Mucosa of gallbladder (tissue), 1 donor: Measurements from ENCODE around the gene ANK3. TPM values are rescaled to one million over a fixed set of nuclear protein-coding genes. Genes with fewer than 3 reads are reported as not detected.

ENCODE experiments used
- DNase-seq: peaks from one replicate; pipeline ENCODE4 v3.0.0-alpha.2; 2020; ENCODE audit warnings: low spot score
- total RNA-seq: library from RNA; stranded (reverse); gene quantifications from one replicate; pipeline ENCODE4 v1.2.1, GENCODE V29; 2021
- donor health status: DM: no; HTN: no; CAD: no.

The ANK3 gene
- total RNA-seq, 1 donor from 2014 or later: 169 TPM

DNA sequence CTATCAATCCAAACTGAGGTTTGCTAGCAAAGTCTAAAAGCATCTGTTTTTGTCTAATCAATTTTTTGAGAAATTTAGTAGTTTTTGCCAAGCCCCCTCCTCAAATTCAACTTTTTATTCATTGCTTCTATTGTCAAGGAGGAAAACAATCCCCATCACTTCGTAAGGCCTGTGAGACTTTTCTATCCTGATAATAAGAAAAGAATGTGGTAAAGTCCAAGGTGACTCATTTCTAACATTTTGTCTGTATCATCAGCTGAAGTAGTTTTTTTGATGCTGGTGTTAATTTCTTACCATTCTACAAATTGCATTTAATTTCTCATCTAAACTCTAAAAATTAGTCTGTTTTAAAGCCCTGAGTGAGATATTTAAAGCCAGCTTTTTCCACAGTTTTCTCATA is 11.7 kb downstream of the ANK3 start:
- DNase-seq: no peak

DNA sequence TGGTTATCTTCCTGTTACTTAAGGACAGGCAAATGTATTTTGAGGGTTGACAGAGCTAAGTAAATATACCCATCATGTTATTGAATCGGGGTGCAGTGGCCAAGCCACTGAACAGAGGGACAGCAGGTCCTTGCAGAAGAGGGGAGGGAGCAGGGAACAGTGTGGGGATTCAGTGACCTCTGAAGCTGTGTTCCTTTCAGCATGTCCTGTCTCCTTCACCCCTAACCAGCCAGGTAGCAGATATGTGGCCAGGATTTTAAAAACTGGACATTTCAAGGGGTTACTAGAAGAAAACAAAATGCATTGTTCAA is 12.7 kb downstream of the ANK3 start:
- DNase-seq: no peak

DNA sequence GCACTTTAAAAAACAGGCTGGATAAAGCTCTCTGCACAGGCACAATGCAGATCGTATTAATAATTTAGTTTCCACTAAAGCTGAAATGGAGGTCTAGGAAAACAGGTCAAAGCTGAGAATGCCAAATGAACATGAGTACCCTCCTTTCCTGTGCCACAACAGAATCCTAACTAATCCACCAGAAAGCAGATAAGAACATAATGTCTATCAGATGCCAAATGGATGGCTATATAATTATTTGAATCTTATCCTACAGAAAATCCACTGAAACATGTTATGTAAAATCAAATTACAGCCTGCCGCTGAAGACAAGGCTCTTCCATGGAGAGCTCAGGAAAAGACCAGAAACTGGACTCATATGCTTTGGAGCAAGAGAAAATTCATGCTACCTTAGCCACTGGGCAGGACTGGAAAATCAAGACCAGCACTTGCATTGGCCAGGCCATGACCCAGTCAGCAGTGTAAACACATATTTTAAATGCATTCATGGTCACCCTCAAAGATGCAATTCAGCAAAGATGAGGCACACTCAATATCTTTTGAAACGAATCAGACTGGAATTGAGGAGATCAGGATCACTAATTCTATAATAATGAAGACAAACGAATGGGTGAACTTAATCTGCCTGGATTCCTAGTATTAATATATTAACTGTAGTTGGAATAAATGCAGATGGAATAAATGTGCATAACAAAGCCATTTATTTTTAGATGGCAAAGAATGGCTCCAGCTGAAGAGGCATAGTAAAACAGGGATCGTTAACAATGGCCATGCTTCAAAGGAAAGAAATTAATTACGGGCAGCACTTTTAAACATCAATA is 13.2 kb downstream of the ANK3 start:
- DNase-seq: no peak

DNA sequence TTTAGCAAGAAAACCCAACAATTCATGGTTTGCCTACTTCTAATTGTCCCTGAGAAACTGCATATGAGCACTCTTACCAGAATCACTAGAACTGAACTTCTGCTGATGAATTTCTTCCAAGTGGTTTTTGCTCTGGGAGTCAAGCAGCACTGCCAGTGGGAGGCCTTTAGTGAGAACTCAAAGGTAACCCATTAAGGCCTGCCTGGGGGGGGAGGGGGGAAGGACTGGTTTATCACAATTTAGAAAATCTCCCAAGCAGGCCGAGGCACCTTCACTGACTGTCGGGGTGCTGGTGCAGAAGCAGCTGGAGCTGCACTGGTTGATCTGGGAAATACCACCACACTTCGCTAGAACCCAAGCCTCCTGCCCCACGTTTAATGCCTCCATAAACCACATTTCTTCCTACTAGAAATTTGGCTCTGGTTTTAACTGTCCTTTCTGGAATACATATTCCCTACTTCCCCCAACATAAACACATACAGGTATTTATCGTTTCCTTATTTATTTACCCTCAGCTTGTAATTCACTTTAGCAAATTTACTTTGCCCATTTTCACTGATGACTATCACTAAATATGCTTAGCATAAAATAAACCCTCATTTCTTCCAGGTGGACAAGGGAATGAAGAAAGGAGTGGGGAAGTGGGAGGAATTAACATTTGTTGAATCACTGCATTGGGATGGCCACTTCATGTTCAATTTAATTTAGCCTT is 14.2 kb downstream of the ANK3 start:
- DNase-seq: no peak

DNA sequence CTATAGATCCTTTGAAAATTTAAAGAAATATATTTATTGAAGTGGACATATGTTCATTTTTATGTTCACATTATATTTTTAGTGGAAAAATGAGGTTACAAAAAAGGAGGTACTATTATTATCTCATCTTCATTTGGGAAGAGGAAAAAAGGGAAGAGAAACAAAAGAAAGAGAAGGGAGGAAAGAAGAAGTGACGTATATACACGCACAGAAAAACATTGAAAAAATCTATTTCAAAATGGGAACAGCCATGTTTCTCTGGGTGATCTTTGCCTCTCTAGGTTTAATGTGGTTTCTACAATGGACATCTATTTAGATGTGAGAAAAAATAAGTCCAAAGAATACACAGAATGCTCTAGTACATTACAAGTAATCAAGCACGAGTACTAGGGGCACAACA is 14.8 kb downstream of the ANK3 start:
- no peak for DNase-seq

DNA sequence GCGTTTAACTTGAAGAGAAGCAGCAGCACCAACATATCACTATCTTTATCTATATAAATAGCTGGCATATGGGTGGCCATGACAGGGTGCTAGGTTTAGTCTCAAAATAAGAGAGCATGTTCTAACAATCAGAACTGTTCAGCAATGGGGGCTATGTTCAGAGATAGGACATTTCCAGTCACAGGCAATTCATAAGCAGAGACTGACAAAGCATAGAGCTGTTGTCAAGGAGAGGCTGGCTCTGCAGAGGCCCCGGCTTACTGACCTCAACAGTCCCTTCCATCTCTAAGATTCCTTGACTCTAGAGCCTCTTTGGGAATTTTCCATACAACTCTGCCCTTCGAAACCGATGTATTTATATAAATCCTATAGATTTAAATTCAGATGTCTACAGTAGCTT is 17.2 kb downstream of the ANK3 start:
- DNase-seq: no peak

DNA sequence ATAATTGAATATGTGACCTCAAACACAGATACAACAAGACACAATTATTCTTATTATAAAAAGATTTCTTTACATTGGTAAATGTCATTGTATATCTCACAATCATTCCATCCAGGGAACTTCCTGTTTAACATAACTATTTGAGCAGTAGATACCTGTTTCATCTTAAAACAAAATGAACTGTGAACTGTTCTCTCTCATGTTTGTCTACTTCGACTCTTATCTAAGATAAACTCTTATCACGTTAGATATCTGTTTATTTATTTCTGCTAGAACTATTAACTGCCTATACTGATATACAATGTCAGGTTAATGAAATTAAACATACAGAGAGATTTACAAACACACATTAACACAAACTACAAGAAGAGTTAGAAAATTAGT is 20.1 kb downstream of the ANK3 start:
- DNase-seq: no peak

DNA sequence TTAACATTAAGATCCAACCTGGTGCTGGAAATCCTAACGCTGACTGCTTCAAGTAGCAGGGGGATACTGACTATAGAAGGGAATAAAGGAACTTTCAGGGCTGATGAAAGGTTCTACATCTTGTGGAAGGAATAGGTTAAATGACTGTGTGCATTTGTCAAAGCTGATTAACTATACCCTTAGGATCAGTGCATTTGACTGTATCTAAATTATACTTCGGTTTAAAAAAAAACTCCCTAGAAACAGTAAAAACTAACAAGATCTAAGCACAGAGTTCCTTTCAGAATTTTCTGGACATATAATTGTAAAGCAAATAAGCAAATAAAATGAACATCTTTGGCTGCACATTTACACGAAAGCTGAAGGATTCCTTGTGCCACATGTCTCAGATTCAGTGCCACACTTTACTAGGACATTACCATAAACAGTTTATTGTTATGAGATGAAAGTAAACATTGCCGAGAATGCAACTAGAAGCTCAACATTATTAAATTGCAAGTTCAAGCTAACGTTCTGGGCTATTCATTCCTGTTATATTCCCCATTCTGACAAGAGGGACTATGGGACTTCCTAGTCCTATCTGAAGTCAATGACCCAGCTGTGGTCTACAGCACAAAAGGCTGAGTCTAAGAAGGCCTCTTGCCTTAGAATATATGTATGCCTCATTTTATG is 20.7 kb downstream of the ANK3 start:
- DNase-seq: no peak

DNA sequence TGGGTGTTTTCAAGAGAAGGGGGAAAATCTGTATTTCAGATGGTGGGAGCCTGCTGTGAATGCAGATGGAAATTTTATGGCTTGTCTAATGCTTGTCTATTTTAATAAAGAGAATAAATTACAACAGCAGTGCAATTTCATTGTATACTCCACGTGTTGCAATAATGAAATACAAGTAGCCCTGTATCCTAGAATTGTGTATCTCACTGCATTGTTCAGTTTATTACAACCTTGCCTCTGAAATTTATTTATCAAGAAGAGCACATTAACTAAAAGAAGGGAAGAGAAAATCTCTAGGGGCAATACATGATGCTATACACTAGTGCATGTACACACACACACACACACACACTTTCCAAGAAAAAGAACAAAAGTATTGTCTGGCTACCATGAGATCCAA is 21.8 kb downstream of the ANK3 start:
- DNase-seq: no peak

DNA sequence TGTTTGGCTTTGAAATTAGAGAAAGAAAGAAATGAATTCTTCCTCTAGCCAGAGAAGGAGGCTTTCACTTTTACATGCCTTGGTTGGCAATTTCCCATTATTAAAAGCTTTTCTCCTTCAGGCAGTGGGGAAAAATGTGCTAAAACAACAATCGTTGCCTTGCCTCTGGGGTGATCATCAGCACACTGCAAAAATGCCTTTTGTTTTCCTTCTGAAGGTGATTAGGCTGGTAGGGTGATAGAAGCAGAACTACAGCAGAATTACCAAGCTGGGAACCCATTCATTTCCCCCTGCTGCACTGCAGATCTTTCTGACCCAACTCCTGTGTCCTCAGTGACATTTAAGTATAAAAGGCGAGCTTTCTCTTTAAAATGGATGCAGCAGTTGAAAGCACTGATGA is 22.2 kb downstream of the ANK3 start:
- DNase-seq: no peak

DNA sequence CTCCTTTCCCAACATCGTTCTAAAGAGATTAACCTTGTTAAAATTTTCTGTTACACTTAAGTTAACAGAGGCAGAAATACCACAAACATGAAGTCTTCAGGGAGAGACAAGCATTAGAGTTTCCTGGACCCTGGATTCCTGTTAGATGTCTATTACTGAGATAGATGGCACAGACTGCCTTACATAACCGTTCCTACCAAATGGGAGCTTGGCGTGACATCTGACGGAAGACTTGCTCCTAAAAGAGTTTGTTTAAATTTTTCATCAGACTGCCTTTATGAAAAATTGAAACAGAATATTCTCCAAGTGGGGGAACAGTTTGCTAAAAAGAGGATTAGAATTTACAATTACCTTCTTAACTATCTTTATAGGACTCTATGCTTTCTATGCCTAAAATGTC is 22.7 kb downstream of the ANK3 start:
- DNase-seq: no peak

DNA sequence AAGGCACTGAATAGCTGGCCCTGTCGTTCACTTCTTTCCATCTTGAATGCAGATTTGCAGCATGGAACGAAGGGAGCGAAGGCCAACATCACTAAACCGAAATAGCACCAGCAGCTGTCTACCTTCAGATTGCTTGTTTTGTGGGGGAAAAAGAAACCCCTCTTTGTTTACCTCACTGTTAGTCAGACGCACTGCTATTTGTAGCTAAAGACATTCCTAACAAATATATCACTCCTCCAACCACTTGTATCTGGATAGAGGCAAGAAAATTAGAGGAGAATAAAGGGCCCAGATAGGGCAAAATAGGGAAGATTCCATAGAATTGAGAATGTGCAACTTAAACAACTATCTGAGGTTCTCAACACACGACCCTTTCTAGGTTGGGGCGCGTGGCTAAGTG is 26.5 kb downstream of the ANK3 start:
- no peak for DNase-seq

DNA sequence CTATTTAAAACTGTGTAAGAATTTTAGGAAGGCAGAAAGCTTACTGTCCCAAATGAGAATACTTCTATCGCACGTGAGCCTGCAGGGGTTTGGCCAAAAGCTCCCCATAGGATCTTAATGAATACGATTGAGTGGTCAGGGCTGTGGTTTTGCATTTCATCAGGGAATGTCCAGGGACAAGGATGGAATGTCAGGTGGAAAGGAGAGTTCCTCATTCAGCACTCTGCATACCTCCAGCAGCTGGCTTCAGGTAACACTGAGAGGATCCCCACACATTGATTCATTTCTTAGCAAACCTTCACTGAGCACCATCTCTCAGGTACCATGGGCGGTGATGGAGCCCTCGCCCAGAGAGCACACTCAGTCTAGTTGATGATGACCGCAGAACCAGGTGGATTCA is 27.2 kb downstream of the ANK3 start:
- no peak for DNase-seq

DNA sequence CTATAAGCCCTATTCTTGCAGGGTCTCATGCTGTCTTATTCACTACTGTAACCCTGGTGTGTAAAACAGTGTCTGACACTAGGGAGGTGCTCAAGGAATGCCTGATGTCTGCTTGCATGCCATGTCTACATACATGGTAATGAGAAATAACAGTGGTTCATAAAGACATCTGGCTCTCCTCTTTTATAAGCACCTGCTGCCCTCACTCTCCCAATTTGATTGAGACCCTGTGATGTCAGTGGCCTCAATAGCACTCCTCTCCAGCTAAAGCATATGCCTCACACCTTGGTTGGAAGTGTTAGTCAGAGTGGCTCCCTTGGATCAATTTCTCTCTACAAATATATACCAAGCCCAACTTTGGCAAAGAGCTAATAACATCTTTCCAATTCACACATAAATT is 30.6 kb downstream of the ANK3 start:
- DNase-seq: no peak

DNA sequence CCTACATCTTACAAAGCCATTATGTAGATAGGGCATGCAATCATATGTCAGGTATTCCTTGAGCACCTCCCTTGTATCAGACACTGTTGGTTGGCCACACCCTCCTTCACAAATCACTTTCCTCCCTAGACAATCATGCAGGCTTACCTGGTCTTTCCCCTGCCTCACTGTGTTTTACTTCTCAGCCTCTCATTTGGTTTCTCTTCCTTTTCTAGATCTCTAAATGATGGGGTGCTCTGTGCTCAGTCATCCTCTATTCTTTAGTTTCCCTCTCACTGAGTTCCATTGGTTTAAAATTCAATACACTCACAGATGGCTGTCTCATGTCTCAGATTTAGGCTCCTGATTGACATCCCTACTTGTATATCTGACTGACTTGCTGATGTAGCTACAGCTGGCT is 31.4 kb downstream of the ANK3 start:
- DNase-seq: no peak

DNA sequence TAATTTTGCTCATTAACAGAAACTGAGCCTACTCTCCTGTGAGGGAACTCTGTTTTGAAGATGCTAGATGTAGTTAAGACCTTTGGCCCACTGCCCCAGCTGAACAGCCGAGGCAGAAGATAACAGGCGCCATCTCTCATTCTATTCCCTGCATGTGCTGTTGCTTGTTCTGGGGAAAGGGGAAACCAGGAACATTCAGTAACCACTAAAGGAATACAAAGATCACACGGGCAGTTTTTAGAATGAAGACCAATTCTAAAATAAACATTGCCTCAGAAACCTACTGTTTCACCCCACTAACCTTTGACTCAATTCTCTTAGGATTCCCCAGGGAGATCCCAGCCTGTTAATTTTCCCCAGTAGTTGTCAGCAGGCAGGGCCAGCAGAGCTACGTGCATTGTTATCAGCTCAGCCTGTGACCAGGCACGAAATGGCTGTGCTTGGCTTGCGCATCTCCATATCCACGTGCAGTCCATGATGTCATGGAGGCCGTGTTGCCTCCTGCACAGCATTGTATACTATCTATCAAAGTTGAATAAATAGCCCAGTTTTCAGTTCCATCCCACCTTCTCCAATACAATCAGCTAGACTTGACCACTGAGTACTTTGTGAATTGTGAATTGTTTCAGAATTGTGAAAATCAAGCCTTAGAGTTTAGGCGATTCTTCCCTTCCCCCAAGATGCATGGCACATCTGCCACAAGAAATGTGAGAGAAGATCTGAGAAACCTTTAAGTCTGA is 36.0 kb downstream of the ANK3 start:
- peak; percentile 13 for DNase-seq

DNA sequence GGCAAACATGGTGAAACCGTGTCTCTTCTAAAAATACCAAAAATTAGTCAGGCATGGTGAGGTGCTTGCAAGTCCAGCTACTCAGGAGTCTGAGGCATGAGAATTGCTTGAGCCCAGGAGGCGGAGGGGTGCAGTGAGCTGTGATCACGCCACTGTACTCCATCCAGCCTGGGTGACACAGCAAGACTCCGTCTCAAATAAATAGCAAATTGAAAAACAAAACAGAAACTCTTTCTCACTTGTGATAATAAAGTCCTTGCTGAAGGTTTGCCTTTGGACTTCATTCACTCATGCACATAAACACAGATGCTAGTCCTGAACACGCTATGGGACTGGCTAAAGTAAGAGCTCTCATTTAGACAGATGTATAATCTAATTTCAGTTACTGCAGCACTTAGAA is 37.6 kb downstream of the ANK3 start:
- no peak for DNase-seq

DNA sequence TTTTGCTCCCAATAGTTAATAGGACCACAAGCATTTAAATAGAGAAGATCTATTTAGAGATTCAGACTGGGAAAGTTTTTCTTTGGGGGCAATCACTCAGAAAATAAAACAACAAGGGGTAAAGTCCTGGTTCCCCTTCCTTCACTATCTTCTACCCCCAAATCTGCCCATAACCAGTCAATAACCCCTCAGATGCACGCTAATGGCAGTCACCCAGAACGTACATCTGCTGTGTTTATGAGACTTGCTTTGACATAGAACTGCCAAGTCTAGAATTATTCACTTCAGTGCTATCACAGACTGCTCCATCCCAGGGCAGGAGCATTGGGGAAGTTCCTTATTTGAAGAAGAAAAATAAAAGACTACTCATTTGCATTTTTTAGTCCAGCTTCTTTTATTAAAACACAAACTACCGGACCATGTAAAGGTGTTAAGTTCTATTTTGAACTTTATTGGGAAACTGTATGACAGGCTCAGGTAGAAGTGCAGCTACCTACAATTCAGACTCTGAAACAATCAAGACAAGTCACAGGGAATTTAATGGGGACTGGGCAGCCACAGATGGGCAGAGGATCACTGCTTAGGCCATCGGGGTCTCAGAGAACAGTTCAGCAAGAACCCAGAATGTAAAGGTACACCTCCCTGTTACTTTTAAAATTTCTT is 38.4 kb downstream of the ANK3 start:
- DNase-seq: no peak

DNA sequence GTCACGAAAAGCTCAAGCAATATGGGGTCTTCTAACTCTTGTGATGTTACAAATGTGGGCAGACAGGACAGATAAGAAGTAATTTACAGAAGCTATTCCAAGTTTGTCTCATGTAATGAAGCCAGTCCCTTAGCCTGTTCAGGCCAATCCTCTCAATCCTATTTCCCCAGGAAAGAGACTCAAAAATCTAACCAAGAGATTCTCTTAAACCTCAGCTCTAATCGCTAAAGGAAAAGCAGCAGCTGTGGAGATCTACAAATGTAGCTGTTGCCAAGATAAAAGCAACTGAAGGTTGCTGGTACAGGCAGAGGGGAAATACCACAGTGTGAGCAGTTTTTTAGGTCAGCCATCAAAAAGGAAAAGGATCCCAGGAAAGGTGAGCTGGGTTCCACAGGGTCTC is 39.3 kb downstream of the ANK3 start:
- DNase-seq: no peak

DNA sequence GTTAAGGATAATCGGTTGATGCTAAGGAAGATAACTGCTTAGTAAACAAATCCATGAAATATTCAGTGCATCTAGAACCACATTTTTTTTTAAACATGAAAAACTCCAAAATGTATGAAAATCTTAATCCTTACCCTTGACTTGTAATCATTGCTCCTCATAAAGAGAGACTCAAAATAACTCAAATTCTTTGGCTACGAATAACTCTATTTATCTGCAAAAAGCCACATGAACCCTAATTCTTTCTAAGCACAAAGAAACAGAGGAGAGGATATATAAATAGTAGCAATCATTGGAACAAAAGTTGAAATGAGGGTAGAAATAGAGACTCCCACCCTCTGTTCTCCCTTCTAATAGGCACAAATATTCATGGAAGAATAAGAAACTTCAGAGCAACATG is 40.2 kb downstream of the ANK3 start:
- DNase-seq: no peak

DNA sequence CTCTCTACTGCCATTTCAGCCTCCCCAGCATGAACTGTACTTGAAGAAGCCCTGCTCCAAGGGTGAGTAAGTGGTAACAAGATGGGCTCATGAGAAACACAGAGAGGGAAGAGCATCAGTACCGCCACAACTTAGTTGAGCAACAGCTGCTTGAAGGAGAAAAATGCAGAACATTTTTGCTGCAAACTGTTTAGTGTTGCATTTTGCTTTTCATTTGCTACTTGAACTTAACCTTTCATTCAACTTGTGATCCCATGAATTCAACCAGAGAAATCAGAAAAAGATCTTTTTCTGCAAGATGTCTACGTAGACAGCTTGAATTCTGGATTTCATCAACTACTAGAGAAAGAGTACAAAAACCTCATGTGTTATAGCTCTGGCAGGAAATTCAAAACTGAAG is 40.7 kb downstream of the ANK3 start:
- no peak for DNase-seq

DNA sequence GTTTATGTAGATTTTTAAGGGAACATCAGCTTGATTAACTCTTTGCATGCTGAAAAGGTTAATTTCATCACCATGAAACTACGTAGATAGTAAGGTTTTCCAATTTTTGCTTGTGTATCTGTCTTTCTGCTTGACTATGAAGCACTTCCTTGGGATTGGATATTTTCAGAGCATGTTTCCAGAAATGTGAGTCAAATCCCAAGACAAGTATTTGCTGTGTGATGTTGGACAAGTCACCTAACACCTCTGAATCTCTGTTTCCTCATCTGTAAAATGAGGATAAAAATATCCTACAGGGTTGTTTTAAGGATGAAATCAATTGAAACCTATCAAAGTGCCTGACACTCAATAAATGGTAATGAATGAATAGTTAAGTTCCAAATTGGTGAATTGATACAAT is 42.4 kb downstream of the ANK3 start:
- no peak for DNase-seq
